ENCODE data around the gene ATP5F1B.

The ATP5F1B gene

GRCh38 chr12:56637621-56638020 lies 8.2 kb downstream of the ATP5F1B start:
- Histone ChIP-seq H3K79me1 (replicated peaks; ENCODE audit: low read length, poor library complexity, severe bottlenecking) (peaks cover 11% of the 10 kb centered on the region), H2BK5ac (ENCODE audit: low read depth, low read length, poor library complexity, severe bottlenecking) (no peak overlapping the region), H2AFZ (ENCODE audit: low read depth, low read length) (no peak overlapping the region), H3K27me3 (ENCODE audit: control insufficient read depth in 1 of 2, insufficient read depth in 1 of 2, low read length in 2 of 2) (no peaks in the 10 kb centered on the region), H2BK120ac (ENCODE audit: low read depth, low read length) (no peak overlapping the region), H3K9me3 (ENCODE audit: control insufficient read depth, low read length) (no peaks in the 10 kb centered on the region), H4K8ac (ENCODE audit: low read length) (no peak overlapping the region), H2AK5ac (ENCODE audit: low read length, severe bottlenecking) (no peak overlapping the region), H3K9ac (ENCODE audit: low read length) (peak overlapping the region; percentile 73), H3K23ac (ENCODE audit: low read length in 2 of 2) (no peak overlapping the region), H3K4me3 (ENCODE audit: insufficient read depth in 1 of 2, low read depth in 1 of 2, low read length in 2 of 2) (no peak overlapping the region), H3K4ac (ENCODE audit: low read depth in 1 of 2, low read length in 2 of 2) (no peak overlapping the region), H2BK15ac (ENCODE audit: low read depth, poor library complexity, severe bottlenecking) (no peak overlapping the region), H3K4me1 (ENCODE audit: control insufficient read depth, insufficient read depth, low read depth, low read length) (peaks cover 16% of the 10 kb centered on the region), H3K36me3 (ENCODE audit: control insufficient read depth in 1 of 2, insufficient read depth in 2 of 2, low read depth in 1 of 2, low read length in 2 of 2) (peaks cover 45 to 53% of the 10 kb centered on the region in 2 experiments), H3K18ac (ENCODE audit: low read depth in 1 of 2, low read length in 2 of 2) (no peak overlapping the region), H3K14ac (ENCODE audit: low read length in 2 of 2) (no peak overlapping the region), H3K27ac (ENCODE audit: low read length, poor library complexity, severe bottlenecking) (no peak overlapping the region), H3K4me2 (ENCODE audit: low read length, poor library complexity, severe bottlenecking) (no peak overlapping the region), H2BK12ac (ENCODE audit: low read length in 2 of 2) (no peak overlapping the region), H4K91ac (ENCODE audit: low read length) (no peak overlapping the region)
- DNase-seq: no peak
- 90% methylated on average over 2 of the region's 2 CpGs for WGBS

GRCh38 chr12:56636675-56637540 lies 8.9 kb downstream of the ATP5F1B start:
- 0% methylated on average over 10 of the region's 12 CpGs for WGBS
- Histone ChIP-seq H3K79me1 (replicated peaks; ENCODE audit: low read length, poor library complexity, severe bottlenecking) (peaks cover 11% of the 10 kb centered on the region), H4K91ac (ENCODE audit: low read length) (peak overlapping the region; percentile 52), H3K14ac (ENCODE audit: low read length in 2 of 2) (no peak overlapping the region), H3K4me1 (ENCODE audit: control insufficient read depth, insufficient read depth, low read depth, low read length) (peaks cover 20% of the 10 kb centered on the region), H2AK5ac (ENCODE audit: low read length, severe bottlenecking) (no peak overlapping the region), H3K9ac (ENCODE audit: low read length) (peak overlapping the region; percentile 96), H2BK5ac (ENCODE audit: low read depth, low read length, poor library complexity, severe bottlenecking) (peak overlapping the region; percentile 11), H2BK12ac (ENCODE audit: low read length in 2 of 2) (peak overlapping the region in 1 of 2 experiments; percentile 59), H3K27me3 (ENCODE audit: control insufficient read depth in 1 of 2, insufficient read depth in 1 of 2, low read length in 2 of 2) (no peaks in the 10 kb centered on the region), H2AFZ (ENCODE audit: low read depth, low read length) (no peak overlapping the region), H2BK120ac (ENCODE audit: low read depth, low read length) (peak overlapping the region; percentile 27), H4K8ac (ENCODE audit: low read length) (peak overlapping the region; percentile 85), H3K27ac (ENCODE audit: low read length, poor library complexity, severe bottlenecking) (peak overlapping the region; percentile 85), H3K18ac (ENCODE audit: low read depth in 1 of 2, low read length in 2 of 2) (peak overlapping the region; percentile 67 to 83), H3K4me2 (ENCODE audit: low read length, poor library complexity, severe bottlenecking) (peak overlapping the region; percentile 95), H3K36me3 (ENCODE audit: control insufficient read depth in 1 of 2, insufficient read depth in 2 of 2, low read depth in 1 of 2, low read length in 2 of 2) (peaks cover 38 to 46% of the 10 kb centered on the region in 2 experiments), H3K4ac (ENCODE audit: low read depth in 1 of 2, low read length in 2 of 2) (peak overlapping the region; percentile 8 to 66), H3K4me3 (ENCODE audit: insufficient read depth in 1 of 2, low read depth in 1 of 2, low read length in 2 of 2) (peak overlapping the region in 1 of 2 experiments; percentile 90), H3K9me3 (ENCODE audit: control insufficient read depth, low read length) (no peaks in the 10 kb centered on the region), H3K23ac (ENCODE audit: low read length in 2 of 2) (no peak overlapping the region), H2BK15ac (ENCODE audit: low read depth, poor library complexity, severe bottlenecking) (no peak overlapping the region)
- peak; percentile 100 for DNase-seq

GRCh38 chr12:56635806-56636674 lies 9.7 kb downstream of the ATP5F1B start:
- WGBS: 2% methylated on average over 20 of the region's 20 CpGs
- H2BK15ac ChIP-seq (ENCODE audit: low read depth, poor library complexity, severe bottlenecking): no peak overlapping the region
- H2BK12ac ChIP-seq (ENCODE audit: low read length in 2 of 2): peak overlapping the region; percentile 76 to 94

More at GRCh38 chr12:56635806-56636674, 9.7 kb downstream of the ATP5F1B start:
- peak overlapping the region; percentile 89 to 90 for H3K4me3 ChIP-seq (ENCODE audit: insufficient read depth in 1 of 2, low read depth in 1 of 2, low read length in 2 of 2)
- peak overlapping the region; percentile 66 for H2BK5ac ChIP-seq (ENCODE audit: low read depth, low read length, poor library complexity, severe bottlenecking)
- peak overlapping the region; percentile 85 for H2AK5ac ChIP-seq (ENCODE audit: low read length, severe bottlenecking)
- peak overlapping the region in 1 of 2 experiments; percentile 23 for H3K23ac ChIP-seq (ENCODE audit: low read length in 2 of 2)
- no peaks in the 10 kb centered on the region for H3K9me3 ChIP-seq (ENCODE audit: control insufficient read depth, low read length)
- H3K9ac ChIP-seq (ENCODE audit: low read length): peak overlapping the region; percentile 96
- H4K8ac ChIP-seq (ENCODE audit: low read length): peak overlapping the region; percentile 85
- peaks cover 22% of the 10 kb centered on the region for H3K4me1 ChIP-seq (ENCODE audit: control insufficient read depth, insufficient read depth, low read depth, low read length)
- peaks cover 15% of the 10 kb centered on the region for H3K79me1 ChIP-seq (replicated peaks; ENCODE audit: low read length, poor library complexity, severe bottlenecking)
- peak overlapping the region; percentile 48 for H2AFZ ChIP-seq (ENCODE audit: low read depth, low read length)
- H3K27me3 ChIP-seq (ENCODE audit: control insufficient read depth in 1 of 2, insufficient read depth in 1 of 2, low read length in 2 of 2): no peaks in the 10 kb centered on the region
- H3K4ac ChIP-seq (ENCODE audit: low read depth in 1 of 2, low read length in 2 of 2): peak overlapping the region; percentile 76 to 83
- H3K4me2 ChIP-seq (ENCODE audit: low read length, poor library complexity, severe bottlenecking): peak overlapping the region; percentile 95
- peak; percentile 94 for DNase-seq
- peak overlapping the region; percentile 97 for H2BK120ac ChIP-seq (ENCODE audit: low read depth, low read length)
- peak overlapping the region in 1 of 2 experiments; percentile 68 for H3K14ac ChIP-seq (ENCODE audit: low read length in 2 of 2)
- H3K36me3 ChIP-seq (ENCODE audit: control insufficient read depth in 1 of 2, insufficient read depth in 2 of 2, low read depth in 1 of 2, low read length in 2 of 2): peaks cover 31 to 37% of the 10 kb centered on the region in 2 experiments
- H4K91ac ChIP-seq (ENCODE audit: low read length): peak overlapping the region; percentile 88
- peak overlapping the region; percentile 91 to 97 for H3K18ac ChIP-seq (ENCODE audit: low read depth in 1 of 2, low read length in 2 of 2)
- peak overlapping the region; percentile 85 for H3K27ac ChIP-seq (ENCODE audit: low read length, poor library complexity, severe bottlenecking)

Measured in mesenchymal stem cell (in vitro differentiated cells and primary cell).